NCI-H460 (cell line): ENCODE results near the gene RNF166. TPM values are rescaled to one million over a fixed set of nuclear protein-coding genes. Genes with fewer than 3 reads are reported as not detected.

ENCODE experiments used
- DNase-seq: peaks from one replicate; pipeline ENCODE4 v3.0.0-alpha.2; 2016; ENCODE audit warnings: low read depth; ENCODE audit errors: extremely low read depth
- total RNA-seq: library from RNA; depleted of rRNA; stranded (reverse); fragments of >200 nt; shearing (Covaris generic); gene quantifications from 2 replicates; pipeline ENCODE4 v1.2.3, GENCODE V29; 2014

The RNF166 gene
- total RNA-seq, 1 experiment from 2014 or later: 11.8 TPM

DNA sequence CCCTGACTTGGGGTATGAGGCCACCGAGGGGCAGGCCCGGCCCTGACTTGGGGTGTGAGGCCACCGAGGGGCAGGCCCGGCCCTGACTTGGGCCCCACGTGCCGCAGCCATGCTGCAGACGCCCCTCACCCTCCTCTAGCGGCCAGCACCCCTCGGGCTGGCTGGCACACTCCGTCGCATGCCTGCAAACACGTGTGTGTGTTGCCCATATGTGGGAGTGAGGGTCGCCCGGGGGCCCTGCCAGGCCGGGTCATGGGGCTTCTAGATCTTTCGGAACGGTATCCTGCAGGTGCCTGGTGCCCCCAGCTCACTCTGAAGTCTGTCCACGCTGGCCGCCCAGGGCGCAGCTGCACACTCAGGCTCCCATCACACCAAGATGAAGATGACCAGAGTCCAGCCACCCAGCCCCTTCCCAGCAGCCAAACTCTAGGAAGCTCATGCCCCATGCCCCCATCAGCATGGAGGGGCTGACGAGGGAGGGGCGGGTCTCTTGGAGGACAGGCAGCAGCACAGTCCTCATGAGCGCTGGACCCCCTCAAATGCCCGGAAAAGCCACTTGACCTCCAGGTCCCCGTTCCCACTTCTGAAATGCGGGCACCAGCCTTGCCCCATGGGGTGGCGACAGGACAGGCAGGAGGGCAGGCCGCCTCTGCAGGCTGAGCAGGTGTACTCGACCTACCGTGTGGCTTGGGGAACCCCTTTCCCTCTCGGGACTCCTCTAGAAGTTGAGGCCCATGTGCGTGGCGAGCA, 33.9 kb upstream of the RNF166 start:
- DNase-seq: no peak

DNA sequence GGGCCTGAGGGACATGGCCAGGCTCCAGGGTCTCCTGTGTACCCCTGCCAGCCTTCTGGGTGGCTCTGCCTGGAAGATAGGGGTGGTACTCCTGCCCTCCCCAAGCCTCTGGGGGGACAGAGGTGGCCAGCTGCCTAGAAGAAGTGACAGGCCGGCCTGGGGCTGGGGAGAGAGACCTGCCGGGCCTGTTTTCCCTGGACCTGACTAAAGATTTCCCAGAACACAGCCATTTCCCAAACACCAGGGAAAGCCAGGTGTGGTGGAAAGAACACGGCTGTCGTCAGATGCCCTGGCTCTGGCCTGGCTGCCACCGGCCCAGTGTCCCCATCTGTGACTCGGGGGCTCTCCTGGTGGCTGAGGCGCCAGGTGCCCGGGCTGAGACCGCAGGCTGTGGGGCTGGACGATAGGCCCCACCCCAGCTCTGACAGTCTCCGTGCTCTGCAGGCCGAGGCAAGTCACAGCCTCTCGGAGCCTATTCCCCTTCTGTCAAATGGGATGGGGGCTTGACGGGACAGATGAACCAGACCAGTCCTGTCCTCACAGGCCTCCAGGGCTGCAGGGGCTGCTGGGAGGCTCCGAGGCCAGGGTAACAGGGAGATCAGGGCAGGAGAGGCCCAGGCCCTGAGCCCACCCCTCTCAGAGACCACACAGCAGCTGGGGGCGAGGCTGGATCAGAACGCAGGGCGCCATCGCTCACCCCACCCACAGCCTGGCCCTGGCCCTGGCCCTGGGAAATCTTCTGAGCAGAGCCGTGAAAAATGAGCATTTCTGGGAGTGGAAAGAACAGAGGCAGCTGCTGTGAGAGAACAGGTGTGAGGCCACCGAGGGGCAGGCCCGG, 33.1 kb upstream of the RNF166 start:
- DNase-seq: no peak

DNA sequence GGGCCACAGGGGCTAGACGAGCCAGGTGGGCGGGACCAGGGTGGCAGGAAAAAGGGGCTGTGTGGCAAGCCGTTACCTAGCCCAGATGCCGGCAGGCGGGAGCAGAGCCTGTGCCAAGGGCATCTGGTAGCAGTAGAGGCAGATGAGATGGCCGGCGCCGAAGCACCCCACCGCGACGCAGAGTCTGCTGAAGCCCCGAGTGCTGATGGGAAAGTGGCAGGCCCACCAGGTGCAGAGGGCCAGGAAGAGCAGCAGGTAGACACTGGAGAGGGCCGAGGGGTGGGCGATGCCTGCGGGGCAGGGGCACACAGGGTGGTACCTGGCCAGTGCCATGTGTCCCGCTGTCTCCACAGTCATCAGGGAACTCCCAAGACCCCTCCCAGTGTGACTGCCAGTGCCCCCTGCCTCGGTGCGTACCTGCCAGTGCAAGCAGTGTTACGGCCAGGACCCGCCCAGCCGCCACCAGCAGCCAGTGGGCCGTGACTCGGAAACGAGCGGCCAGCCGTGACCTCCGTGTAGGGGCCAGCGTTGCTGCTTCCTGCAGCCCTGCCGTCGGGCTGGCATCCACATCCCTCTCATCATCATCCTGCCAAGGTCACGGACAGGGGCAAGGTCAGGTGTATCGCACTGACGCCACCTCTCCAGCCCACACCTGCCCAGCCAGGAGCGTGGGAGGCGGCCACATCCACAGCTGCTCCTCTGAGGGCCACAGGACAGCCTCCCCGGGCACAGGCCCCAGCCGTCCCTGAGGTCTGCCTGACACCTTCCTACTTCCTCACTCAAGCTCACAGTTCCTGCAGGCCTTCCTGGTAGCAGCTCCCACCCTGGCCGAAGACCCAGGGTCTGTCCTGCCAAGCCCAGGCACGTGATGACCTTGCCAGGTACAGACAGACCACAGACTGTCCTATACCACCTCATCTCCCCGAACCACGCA, 32.2 kb upstream of the RNF166 start:
- DNase-seq: no peak

DNA sequence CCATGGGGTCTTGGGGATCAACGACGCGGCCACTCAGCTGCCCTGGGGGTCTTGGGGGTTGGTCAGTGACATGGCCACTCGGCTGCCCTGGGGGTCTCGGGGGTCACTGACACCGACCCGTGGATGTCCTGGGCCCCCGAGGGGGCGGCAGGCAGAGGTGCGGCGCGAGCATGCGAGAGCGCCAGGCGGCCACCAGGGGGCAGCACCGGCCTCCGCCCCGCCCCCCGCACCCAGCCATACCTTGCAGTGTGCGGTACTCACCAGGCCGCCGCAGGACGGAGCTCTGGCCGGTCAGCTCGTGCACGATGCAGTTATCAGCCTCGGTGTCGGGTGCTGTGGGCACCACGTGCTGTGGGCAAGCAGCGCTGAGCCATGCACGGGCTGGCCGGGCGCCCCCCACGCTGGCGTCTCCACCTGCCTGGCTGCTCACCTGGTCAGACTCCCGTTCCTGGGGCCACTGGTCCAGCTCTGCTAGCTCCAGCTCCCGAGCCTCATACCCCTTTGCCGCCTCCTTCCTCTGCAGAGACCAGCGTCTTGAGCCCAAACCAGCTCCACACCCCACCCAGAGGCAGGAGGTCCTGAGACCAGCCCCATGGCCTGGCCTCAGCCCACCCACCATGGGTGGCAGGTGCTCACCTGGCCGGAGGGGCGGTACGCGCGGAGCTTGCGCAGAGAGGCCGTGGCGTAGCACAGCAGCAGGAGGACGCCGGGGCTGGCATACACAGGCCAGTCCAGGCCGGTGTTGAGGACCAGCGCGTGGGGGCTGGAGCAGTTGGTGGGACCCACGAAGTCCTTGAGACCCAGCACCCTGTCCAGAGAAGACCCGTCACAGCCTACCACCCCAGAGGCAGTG, 31.3 kb upstream of the RNF166 start:
- peak; percentile 19 for DNase-seq

DNA sequence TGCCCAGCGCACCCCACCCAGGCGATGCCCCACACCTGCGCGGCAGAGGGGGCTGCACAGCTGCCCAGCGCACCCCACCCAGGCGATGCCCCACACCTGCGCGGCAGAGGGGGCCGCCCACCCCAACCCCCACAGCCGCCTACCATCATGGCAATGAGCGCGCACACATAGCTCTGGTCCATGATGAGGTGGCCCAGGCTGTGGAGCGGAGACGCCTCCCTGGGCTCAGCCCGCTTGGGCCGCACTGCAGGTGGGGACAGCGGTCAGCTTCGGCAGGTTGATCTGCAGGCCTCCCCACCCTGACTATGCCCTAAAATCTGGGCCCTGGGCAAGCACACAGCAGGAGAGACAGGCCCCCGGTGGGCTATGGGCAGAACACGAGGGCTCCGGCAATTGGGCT, 30.3 kb upstream of the RNF166 start:
- DNase-seq: no peak

DNA sequence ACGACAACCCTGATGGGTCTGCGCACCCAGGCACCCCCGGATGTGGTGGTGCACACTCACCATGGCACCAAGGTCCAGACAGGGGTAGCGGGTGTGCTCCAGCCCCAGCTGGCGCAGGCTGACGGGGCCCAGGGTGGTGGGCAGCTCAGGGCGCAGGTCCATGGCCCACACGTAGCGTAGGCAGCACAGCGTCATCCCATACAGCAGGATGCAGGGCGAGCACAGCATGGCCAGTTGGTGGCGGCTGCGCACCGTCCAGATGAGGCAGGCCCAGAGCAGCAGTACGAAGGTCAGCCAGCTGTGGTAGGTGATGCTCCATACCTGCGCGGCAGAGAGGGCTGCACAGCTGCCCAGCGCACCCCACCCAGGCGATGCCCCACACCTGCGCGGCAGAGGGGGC, 29.9 kb upstream of the RNF166 start:
- DNase-seq: no peak

DNA sequence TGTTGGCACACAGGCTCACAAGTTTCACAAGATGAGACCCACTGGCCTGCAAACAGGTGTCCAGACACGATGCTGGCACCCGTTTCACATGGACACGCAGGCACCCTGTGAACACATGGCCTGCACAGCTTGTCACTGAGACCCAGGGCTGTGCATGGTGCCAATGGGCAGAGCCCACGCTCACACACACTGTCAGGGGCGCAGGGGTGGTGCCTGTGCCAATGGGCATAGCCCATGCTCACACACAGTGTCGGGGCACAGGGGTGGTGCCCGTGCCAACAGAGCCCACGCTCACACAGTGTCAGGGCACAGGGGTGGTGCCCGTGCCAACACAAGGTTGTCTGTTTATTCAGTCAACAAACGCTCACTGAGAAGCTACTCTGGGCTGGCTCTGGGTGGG, 29.4 kb upstream of the RNF166 start:
- no peak for DNase-seq

DNA sequence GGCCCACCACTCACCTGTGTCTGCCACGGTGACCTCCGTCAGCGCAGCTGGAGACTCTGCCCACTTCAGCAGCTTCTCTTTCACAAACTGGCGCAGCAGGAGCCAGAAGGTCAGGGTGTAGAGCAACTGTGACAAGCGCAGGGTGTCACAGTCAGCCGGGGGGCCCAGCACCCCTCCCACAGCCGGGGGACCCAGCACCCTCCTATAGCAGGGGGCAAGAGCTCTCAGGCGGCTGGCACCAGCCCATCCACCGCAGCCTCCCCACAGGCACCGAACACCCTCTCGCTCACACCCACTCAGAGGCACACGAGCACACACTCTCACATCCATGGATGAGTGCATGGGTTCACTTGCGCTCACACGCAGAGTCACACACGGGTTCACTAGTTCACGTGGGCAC, 28.9 kb upstream of the RNF166 start:
- DNase-seq: no peak

DNA sequence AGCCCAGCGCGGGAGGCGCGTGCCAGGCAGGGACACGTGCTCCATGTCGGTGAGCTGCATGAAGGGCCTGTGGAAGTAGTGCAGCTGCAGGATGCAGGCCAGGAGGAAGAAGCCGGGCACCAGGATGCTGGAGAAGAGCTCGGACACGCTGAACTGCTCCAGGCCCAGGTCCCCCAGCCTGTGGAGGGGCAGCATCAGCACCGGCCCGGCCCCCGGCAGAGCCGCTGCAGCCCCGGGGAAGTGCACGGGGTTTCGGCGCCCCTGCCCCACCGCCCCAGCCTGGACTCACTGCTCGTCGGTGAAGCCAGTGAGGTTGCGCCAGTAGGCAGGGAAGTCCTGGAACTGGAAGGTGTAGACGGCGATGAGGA, 28.1 kb upstream of the RNF166 start:
- DNase-seq: no peak

DNA sequence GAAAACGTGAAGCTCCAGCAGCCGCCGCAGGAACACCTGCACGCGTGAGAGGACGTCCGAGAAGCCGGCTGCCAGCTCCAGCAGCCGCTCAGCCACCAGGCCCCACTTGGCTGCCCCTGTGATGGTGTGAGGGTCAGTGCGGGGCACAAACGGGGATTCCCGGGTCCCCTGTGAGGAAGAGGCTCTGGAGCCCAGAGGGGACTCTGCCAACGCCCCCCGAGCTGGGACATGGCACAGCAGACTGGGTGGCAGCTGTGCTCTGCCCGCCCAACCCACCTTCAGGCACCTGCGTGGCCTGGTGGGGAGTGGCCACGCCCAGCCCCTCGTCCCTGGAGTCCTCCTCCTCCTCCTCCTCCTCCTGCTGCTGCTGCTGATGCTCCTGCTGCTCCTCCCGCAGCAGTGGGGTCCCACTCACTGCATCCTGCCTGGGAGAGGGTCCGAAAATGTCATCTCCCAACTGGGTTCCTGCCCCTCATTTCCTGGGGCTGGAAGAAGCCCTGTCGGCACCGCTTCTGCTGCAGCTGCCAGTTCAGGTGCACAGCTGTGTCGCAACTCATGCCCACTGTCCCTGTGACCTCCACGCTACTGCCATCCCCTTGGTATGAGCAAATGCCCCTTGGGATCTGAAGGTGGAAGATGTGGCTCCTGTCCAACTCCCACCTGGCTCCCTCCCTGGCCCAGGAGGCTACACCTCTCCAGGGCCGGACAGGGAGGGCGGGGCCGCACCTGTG, 27.6 kb upstream of the RNF166 start:
- DNase-seq: no peak

DNA sequence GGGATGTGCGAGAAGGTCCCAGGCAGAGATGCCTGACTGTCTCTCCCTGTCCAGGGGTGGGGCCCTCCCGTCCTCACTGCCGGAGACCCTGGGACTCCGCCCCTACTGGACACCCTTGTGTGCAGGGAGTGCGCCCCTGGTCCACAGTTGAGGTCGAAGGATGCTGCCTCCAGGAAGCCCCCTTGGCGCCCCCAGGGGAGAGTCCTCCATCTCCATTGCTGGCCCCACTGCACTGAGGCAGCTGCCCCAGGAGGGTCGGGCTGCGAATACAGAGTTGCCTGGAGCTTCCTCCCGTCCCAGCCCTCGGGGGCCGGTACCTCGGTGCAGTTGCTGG, 26.7 kb upstream of the RNF166 start:
- DNase-seq: no peak

DNA sequence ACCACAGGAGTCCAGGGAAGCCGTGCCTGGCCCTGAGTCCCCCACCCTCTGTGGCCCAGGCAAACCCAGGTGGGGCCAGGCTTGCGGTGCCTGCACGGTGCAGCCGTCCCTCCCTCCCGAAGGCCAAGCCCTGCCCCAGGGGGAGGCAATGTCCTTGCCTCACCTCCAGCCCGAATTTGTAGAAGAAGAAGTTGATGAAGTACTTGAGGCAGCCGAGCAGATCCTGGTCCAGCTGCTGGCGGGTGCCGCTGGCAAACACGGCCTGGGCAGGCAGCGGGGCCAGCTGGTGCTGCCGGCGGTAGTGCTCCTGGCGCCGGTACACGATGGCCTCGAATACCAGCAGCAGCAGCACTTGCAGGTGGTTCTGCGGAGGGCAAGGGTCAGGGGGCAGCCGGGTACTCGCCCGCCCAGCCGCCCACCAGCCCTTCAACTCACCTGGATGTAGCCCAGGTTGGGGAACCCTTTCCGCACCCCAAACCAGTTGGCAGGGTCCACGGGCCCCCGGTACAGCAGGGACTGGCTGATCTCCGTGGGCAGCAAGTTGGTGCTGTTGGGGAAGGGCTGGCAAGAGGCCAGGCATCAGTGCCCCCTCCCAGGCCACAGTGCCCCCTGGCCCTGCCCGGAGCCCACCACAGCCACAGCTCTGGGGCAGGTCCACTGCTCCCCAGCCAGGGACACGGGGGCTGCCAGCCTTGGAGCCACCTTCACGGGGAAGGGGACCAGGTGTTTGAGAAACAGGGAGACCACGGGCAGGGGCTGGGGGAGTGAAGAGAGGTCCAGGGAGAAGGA, 26.2 kb upstream of the RNF166 start:
- DNase-seq: no peak

DNA sequence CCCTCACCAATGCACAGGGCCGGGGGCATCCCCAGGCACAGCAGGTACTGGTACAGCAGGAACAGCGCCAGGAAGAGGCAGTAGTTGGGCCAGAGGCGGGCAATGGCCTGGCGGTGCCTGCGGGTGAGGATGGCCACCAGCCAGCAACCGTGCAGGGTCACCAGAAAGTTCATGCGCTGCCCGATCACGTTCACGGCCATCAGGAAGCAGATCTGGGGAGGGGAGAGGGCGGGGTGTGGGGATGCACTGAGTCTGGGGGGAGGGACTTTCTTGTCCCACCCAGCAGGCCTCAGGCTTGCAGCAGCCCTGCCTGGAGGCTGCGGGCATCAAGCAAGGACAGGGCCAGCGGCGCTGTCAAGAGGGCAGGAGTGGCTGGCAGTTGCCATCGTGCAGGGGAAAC, 25.5 kb upstream of the RNF166 start:
- no peak for DNase-seq

DNA sequence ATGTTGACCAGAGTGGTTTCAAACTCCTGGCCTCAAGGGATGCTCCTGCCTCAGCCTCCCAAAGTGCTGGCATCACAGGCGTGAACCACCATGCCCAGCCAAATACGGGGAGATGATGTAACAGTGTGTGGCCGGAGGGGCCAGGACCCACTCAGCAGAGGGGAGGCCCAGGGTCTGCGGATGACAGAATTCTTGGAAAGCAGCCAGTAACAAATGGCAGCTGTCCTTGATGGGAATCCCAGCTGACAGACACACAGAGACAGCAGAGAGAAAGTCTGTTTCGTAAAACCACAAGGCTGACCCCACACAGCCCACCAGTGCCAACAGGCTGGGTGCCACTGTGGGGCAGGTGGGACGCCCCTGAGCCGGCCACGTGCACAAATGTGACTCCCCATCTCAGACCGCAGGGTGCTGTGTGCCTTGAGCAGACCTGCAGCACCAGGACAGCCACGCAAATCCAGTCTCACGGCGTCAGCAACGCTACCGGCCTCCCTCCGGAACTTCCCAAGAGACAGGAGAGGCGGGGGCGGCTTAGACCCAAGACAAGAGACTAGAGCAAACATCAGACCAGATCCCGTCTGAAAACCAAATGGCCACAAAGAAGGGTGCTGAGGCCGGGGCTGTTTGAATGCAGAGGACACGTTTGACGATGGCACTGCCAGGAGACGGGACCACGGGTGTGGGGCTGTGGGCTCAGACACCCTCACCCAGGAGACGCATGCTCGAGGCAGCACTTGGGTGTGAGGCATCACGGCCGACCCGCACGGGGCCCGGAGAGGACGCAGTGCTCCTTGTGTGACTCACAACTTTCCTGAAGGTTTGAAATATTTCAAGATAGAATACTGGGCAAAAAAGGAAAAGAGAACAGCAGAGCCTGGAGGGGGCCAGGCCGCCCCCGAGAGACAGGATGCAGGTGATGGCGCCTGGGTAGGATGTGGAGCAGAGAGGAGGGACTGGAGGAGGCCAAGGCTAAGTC, 24.7 kb upstream of the RNF166 start:
- DNase-seq: no peak

DNA sequence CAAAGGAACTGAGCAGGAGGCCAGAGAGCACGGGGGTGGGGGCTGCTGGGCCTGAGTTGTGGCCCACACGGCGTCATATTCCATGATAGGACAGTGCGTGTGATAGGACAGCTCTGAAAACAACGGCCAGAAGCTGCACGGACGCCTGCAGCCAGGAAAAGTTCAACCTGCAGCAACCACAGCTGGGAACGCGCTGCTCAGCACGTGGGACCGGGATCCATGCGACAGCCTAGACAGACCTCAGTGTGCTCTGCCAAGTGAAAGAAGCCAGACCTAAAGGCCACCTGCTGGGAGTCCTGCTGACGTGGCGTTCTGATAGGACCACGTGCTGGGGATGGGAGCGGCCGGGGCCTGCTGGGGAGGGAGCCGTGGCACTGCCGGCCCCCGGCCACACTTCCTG, 21.7 kb upstream of the RNF166 start:
- no peak for DNase-seq

DNA sequence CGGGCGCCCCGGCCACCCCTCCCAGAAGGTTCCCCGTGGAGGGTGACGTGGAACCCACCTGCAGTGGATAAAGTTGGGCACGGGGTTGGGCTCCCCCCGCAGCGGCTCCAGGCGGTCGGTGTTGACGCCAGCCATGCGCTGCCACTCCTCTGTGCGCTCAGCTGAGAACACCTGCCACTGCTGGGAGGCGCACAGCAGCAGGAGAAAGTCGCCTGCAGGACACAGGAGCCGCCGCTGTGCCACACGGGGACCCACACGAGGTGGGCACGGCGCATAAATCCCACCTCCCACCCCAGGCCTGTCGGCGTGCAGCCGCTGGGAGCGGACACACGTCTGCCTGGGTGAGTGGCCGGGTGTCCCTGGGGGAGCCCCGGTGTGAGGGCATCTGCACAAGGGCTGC, 20.8 kb upstream of the RNF166 start:
- DNase-seq: no peak

DNA sequence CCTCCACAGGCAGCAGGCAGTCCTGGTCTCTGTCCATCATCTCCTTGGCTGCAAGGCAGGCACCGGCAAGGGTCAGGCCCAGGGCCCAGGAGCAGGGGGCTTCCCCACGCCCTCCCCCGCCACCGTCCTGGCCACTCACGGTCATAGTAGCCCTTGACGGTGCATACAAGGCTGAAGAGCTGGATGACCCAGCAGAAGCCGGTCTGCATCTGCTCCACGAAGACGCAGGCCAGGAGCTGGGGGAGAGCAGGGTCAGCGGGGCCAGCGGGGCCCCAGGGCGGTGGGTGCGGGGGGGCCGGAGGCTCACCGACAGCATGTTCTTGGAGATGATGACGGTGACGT, 20.2 kb upstream of the RNF166 start:
- DNase-seq: no peak
